Mucosa of rectum (tissue), 2 donors: ENCODE results near the gene ASIC4.
A peak's percentile ranks its signal among the peaks of the same experiment; 100 is the strongest.

ENCODE experiments used
- H3K27ac ChIP-seq, 2 donors: one replicate each; pipeline ENCODE4 v1.7.0; 2013; ENCODE audit warnings: inconsistent platforms in 2 of 2, low read depth in 2 of 2, low read length in 2 of 2
- H3K27me3 ChIP-seq, 2 donors: one replicate each; pipeline ENCODE4 v1.7.0; 2013; ENCODE audit warnings: low read length in 2 of 2; ENCODE audit not compliant: control insufficient read depth in 2 of 2, insufficient read depth in 2 of 2
- H3K36me3 ChIP-seq, 2 donors: one replicate each; pipeline ENCODE4 v1.7.0; 2013; ENCODE audit warnings: low read length in 2 of 2; ENCODE audit not compliant: control insufficient read depth in 2 of 2, insufficient read depth in 2 of 2
- H3K4me1 ChIP-seq, 2 donors: one replicate each; pipeline ENCODE4 v1.7.0; 2013; ENCODE audit warnings: low read length in 2 of 2, mild to moderate bottlenecking in 1 of 2; ENCODE audit not compliant: control insufficient read depth in 2 of 2, insufficient read depth in 2 of 2
- H3K4me3 ChIP-seq, 2 donors: one replicate each; pipeline ENCODE4 v1.7.0; 2013; ENCODE audit warnings: low read length in 2 of 2
- H3K9ac ChIP-seq, 2 donors: one replicate each; pipeline ENCODE4 v1.7.0; 2013; ENCODE audit warnings: low read length in 2 of 2, low read depth in 1 of 2, mild to moderate bottlenecking in 1 of 2
- H3K9me3 ChIP-seq, 2 donors: one replicate each; pipeline ENCODE4 v1.7.0; 2013; ENCODE audit warnings: low read length in 2 of 2; ENCODE audit not compliant: control insufficient read depth in 2 of 2
- donor health status: healthy.
- donor health status: Normal muscosa, but diverticular disease.

ASIC4 gene

DNA sequence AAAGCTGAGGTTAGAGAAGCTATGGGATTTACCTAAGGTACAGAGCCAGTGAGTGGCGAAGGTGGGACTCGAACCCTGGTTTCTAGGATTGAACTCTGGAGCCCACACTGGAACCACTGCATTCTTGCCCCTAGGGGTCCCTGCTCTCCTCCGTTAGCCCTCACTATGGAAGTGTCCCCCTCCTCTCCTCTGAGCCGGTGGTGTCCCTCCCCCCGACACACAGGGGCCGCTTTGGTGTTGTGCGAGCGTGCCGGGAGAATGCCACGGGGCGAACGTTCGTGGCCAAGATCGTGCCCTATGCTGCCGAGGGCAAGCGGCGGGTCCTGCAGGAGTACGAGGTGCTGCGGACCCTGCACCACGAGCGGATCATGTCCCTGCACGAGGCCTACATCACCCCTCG lies 24.1 kb upstream of the ASIC4 start:
- Histone ChIP-seq H3K27me3 (peaks cover 24 to 33% of the 10 kb centered on the region in 2 donors), H3K27ac (no peak overlapping the region), H3K36me3 (no peaks in the 10 kb centered on the region)

DNA sequence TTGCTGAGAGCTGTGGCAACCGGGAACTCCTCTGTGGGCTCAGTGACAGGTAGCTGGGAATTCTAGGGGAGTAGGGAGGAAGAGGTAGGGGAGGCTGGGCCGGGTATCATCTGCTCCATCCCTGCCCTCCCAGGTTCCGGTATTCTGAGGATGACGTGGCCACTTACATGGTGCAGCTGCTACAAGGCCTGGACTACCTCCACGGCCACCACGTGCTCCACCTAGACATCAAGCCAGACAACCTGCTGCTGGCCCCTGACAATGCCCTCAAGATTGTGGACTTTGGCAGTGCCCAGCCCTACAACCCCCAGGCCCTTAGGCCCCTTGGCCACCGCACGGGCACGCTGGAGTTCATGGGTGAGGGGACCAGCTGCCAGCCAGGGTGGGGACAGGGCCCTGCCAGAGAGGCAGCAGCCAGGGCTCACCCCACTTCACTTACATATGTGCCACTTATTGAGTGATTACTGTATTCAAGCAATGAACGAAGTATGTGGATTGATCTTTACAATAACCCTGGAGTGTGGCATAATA lies 23.6 kb upstream of the ASIC4 start:
- no peak overlapping the region for H3K9ac ChIP-seq
- no peaks in the 10 kb centered on the region for H3K36me3 ChIP-seq
- H3K4me3 ChIP-seq = no peak overlapping the region
- H3K4me1 ChIP-seq = peaks cover 0 to 2% of the 10 kb centered on the region in 2 donors
- no peaks in the 10 kb centered on the region for H3K9me3 ChIP-seq
- peaks cover 24 to 31% of the 10 kb centered on the region in 2 donors for H3K27me3 ChIP-seq
- no peak overlapping the region for H3K27ac ChIP-seq

More for the DNA sequence above, 24.1 kb upstream of the ASIC4 start:
- no peak overlapping the region for H3K9ac ChIP-seq
- no peak overlapping the region for H3K4me3 ChIP-seq
- no peaks in the 10 kb centered on the region for H3K4me1 ChIP-seq
- H3K9me3 ChIP-seq = no peaks in the 10 kb centered on the region

DNA sequence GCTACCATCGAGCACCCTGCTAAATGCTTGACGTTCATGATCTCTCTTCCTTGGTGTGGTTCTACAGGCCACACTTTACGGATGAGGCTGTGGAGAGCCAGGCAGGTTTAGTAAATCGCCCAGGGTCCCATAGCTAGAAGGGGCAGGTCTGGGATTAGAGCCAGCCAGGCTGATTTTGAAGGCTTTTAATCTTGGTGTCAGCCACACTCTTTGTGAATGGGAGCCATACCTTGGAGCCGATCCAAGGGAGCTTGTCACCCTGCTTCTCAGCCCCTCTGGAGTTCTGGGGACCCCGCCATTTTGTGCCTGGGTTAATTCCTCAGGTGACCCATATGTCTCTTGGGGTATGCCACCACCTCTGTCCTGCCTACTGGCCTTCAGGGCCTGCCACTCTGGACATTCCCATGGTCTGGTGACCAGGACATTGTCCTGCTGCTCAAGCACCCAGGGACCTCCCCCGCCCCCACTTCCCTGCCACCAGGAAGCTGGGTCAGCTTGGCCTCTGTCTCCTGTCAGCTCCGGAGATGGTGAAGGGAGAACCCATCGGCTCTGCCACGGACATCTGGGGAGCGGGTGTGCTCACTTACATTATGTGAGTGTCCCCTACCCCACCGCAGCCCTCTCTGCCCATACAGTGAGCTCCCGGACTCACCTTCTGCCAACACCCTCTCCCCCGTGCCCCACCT lies 22.9 kb upstream of the ASIC4 start:
- H3K9ac ChIP-seq = no peak overlapping the region
- H3K4me1 ChIP-seq = peaks cover 0 to 2% of the 10 kb centered on the region in 2 donors
- no peak overlapping the region for H3K4me3 ChIP-seq
- H3K36me3 ChIP-seq = no peaks in the 10 kb centered on the region
- H3K27me3 ChIP-seq = peaks cover 28 to 31% of the 10 kb centered on the region in 2 donors
- no peak overlapping the region for H3K27ac ChIP-seq
- no peaks in the 10 kb centered on the region for H3K9me3 ChIP-seq

DNA sequence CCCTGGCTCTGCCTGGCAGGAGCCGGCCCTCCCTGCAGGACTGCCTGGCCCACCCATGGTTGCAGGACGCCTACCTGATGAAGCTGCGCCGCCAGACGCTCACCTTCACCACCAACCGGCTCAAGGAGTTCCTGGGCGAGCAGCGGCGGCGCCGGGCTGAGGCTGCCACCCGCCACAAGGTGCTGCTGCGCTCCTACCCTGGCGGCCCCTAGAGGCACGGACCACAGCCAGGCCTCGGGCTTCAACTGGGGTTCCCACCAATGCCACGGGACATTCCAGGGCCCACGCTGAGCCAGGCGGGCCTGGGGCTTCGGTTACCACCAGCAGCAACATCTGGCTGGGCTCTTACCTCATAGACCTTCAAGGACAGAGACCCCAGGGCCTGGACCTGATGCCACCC lies 21.7 kb upstream of the ASIC4 start:
- no peak overlapping the region for H3K4me3 ChIP-seq
- no peaks in the 10 kb centered on the region for H3K36me3 ChIP-seq
- no peak overlapping the region for H3K27ac ChIP-seq
- H3K9ac ChIP-seq = no peak overlapping the region
- H3K4me1 ChIP-seq = peaks cover 9 to 11% of the 10 kb centered on the region in 2 donors
- no peaks in the 10 kb centered on the region for H3K9me3 ChIP-seq
- peaks cover 30 to 36% of the 10 kb centered on the region in 2 donors for H3K27me3 ChIP-seq

DNA sequence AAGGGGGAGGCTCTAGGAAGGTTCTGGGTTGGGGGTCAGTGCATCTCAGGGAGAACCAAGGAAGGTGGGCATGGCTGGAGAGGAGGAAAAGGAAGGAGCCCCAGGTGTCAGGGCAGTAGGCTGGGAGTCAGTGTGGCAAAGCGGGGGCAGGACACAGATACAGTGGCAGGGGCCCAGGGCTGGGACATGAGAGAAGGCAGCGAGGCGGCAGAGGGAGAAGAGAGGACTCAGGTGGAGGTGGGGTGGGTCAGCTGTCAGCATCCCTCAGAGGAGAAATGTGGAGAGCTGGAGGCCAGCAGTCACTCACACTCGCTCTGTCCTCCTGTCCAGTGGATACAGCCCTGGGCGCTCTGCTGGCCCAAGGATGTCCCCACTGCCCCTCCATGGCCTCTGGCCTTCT lies 21.2 kb upstream of the ASIC4 start:
- Histone ChIP-seq H3K9ac (no peak overlapping the region), H3K27ac (no peak overlapping the region), H3K9me3 (no peaks in the 10 kb centered on the region), H3K4me3 (no peak overlapping the region), H3K4me1 (peaks cover 12 to 14% of the 10 kb centered on the region in 2 donors), H3K27me3 (peaks cover 30 to 36% of the 10 kb centered on the region in 2 donors), H3K36me3 (no peaks in the 10 kb centered on the region)

DNA sequence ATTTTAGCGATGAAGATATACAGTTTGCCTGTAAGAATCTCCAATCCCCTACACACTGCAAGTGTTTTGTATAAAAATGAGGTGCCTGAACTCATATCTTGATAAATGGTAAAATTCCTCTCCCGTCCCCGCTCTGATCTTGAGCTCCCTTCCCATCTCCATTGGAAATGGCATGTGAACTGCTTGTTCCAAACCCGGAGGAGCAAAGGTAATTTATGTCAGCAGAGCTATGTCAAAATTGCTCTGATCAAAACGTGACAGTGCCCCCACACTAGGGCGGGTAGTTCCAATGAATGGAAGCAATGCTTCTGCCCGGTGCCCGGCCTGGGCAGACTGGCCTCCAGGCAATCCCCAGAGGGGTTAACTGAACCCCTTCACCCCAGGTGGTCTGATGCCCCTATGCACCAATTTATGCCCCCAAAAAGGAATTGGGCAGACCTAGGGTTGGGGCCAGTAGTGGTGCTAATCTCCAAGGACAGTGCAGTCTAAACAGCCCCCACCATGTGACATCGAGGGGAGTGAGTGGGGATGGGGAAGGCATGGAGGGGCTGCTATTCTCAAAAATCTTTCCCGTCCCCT lies 19.2 kb upstream of the ASIC4 start:
- H3K27me3 ChIP-seq = peaks cover 30 to 36% of the 10 kb centered on the region in 2 donors
- H3K4me3 ChIP-seq = no peak overlapping the region
- no peak overlapping the region for H3K27ac ChIP-seq
- H3K9ac ChIP-seq = no peak overlapping the region
- peaks cover 14 to 24% of the 10 kb centered on the region in 2 donors for H3K4me1 ChIP-seq
- no peaks in the 10 kb centered on the region for H3K9me3 ChIP-seq
- H3K36me3 ChIP-seq = no peaks in the 10 kb centered on the region

DNA sequence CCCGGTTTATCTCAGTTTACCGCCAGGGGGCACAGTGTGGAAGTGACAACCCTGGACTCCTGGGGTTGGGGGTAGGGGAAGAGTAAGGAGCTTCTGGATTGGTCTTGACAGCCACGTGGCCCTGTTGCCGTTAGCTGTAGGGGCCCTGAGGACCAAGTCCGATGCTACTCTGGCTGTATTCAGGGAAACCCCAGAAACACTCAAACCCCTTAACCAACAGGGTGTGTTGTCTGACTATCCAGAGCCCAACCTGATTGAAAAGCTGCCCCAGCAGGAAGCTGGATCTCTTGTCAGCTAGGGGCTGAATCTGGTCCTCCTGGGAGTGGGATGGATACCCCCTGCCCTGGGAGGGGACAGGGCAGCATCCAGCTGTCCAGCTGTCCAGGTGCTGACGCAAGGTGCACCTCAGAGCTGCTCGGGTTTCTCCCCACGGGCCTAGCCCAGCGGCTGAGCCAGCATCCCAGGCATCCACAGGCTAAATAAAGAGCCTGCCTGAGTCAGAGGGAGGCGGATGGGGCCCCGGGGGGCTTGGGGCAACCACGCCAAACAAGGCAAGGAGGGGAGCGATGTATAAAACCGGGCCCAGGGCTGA lies 18.7 kb upstream of the ASIC4 start:
- H3K4me3 ChIP-seq = no peak overlapping the region
- no peak overlapping the region for H3K9ac ChIP-seq
- peaks cover 30 to 36% of the 10 kb centered on the region in 2 donors for H3K27me3 ChIP-seq
- no peaks in the 10 kb centered on the region for H3K36me3 ChIP-seq
- no peaks in the 10 kb centered on the region for H3K9me3 ChIP-seq
- no peak overlapping the region for H3K27ac ChIP-seq
- peaks cover 14 to 26% of the 10 kb centered on the region in 2 donors for H3K4me1 ChIP-seq

DNA sequence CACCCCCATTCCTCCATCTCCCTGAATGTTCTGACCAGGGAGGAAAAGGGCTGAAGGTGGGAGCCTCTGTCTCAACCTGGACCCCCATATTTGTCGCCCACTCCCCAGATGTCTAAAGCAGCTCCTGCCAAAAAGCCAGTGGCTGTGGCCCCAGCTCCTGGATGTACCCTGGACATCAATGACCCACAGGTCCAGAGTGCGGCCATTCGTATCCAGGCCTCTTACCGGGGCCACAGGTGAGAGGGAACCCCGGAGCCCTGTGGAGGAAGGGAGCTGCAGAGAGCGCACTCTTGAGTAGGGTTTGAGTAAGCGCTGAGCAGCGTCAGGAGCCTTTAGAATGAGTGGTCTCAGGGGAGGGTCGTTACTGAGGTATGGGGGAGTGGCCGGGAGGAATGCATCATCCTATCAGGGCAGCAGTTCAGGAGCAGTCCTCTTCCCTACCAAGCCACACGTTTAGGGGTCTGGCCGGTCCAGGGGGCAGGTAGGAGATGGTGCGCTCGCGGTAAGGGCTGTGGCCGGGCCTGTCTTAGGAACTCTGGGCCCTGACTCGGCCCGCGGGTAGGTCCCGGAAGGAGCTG lies 17.9 kb upstream of the ASIC4 start:
- peak overlapping the region in 1 of 2 donors; percentile 95 for H3K4me3 ChIP-seq
- H3K4me1 ChIP-seq = peaks cover 14 to 26% of the 10 kb centered on the region in 2 donors
- peaks cover 30 to 36% of the 10 kb centered on the region in 2 donors for H3K27me3 ChIP-seq
- no peaks in the 10 kb centered on the region for H3K36me3 ChIP-seq
- no peak overlapping the region for H3K27ac ChIP-seq
- H3K9me3 ChIP-seq = no peaks in the 10 kb centered on the region
- H3K9ac ChIP-seq = no peak overlapping the region

DNA sequence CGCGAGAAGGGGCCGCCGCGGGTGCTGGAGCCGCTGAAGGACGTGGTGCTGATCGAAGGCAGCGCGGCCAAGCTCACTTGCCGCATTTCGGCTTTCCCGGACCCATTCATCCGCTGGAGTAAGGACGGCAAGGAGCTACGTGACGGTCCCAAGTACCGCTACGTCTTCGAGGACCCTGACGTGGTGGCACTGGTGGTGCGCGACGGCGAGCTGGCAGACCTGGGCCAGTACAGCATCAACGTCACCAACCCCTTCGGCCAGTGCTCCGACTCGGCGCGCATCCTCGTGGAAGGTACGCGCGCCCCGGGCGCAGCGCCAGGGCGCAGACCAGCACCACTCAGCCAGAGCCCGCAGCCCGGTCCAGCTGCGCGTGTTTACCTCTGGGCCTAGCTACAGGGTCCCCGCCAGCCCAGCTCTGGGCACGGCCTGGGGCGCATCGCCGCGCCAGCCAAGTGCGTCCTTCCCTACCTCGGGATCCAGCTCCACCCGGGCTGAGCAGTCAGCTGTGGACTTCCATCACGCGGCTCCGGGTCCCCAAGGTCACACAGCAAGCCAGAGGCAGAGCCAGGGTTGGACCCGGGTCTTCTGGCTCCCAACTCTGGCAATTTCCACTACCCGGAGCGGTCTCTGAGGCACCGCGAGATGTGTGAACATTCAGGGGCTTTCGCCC lies 17.3 kb upstream of the ASIC4 start:
- peaks cover 14 to 26% of the 10 kb centered on the region in 2 donors for H3K4me1 ChIP-seq
- peak overlapping the region; percentile 99 to 100 for H3K27ac ChIP-seq
- H3K27me3 ChIP-seq = peaks cover 30 to 36% of the 10 kb centered on the region in 2 donors
- H3K36me3 ChIP-seq = peaks cover under 1 to 2% of the 10 kb centered on the region in 2 donors
- H3K9ac ChIP-seq = peak overlapping the region in 1 of 2 donors; percentile 63
- peak overlapping the region; percentile 90 to 95 for H3K4me3 ChIP-seq
- H3K9me3 ChIP-seq = no peaks in the 10 kb centered on the region
